Mononuclear cell (primary cell): ENCODE results near the gene GPATCH1. TPM values are rescaled to one million over a fixed set of nuclear protein-coding genes. Genes with fewer than 3 reads are reported as not detected.

Source experiments
- H3K27me3 ChIP-seq: 2 replicates; pipeline ENCODE4 v1.6.0; 2011; ENCODE audit warnings: low read length, control low read depth; ENCODE audit not compliant: insufficient read depth
- H3K4me1 ChIP-seq: 2 replicates; pipeline ENCODE4 v1.5.1; 2011; ENCODE audit warnings: mild to moderate bottlenecking, low read length, control low read depth; ENCODE audit not compliant: insufficient read depth
- H3K4me3 ChIP-seq: 2 replicates; pipeline ENCODE4 v1.5.1; 2011; ENCODE audit warnings: mild to moderate bottlenecking, low read length, moderate library complexity
- H3K9me3 ChIP-seq: 2 replicates; pipeline ENCODE4 v1.5.1; 2011; ENCODE audit warnings: low read depth, mild to moderate bottlenecking, control low read depth, low read length
- total RNA-seq: library from RNA; depleted of rRNA; stranded (reverse); fragments of >200 nt; gene quantifications from one replicate; pipeline ENCODE4 v1.2.3, GENCODE V29; 2012

Gene GPATCH1
- total RNA-seq, 1 donor = 5.4 TPM

- Histone ChIP-seq H3K9me3 (no peaks in the 10 kb centered on the region), H3K4me3 (no peak overlapping the region), H3K4me1 (no peaks in the 10 kb centered on the region), H3K27me3 (no peaks in the 10 kb centered on the region)
Measured at GRCh38 chr19:33052352-33052972, 28.5 kb upstream of the GPATCH1 start.

GRCh38 chr19:33054623-33055022 is 26.4 kb upstream of the GPATCH1 start:
- Histone ChIP-seq H3K4me3 (no peak overlapping the region), H3K4me1 (no peaks in the 10 kb centered on the region), H3K27me3 (no peaks in the 10 kb centered on the region), H3K9me3 (no peaks in the 10 kb centered on the region)

- H3K4me3 ChIP-seq = no peak overlapping the region
- no peaks in the 10 kb centered on the region for H3K4me1 ChIP-seq
- H3K9me3 ChIP-seq = no peaks in the 10 kb centered on the region
- H3K27me3 ChIP-seq = no peaks in the 10 kb centered on the region
Measured at GRCh38 chr19:33055718-33056117, 25.3 kb upstream of the GPATCH1 start.

- Histone ChIP-seq H3K4me1 (peaks cover 4% of the 10 kb centered on the region), H3K27me3 (peaks cover 19% of the 10 kb centered on the region), H3K4me3 (no peak overlapping the region), H3K9me3 (no peaks in the 10 kb centered on the region)
Measured at GRCh38 chr19:33060586-33060985, 20.4 kb upstream of the GPATCH1 start.

GRCh38 chr19:33062902-33063301 is 18.1 kb upstream of the GPATCH1 start:
- H3K27me3 ChIP-seq = peaks cover 19% of the 10 kb centered on the region
- no peaks in the 10 kb centered on the region for H3K9me3 ChIP-seq
- H3K4me3 ChIP-seq = no peak overlapping the region
- H3K4me1 ChIP-seq = peaks cover 4% of the 10 kb centered on the region

- Histone ChIP-seq H3K9me3 (no peaks in the 10 kb centered on the region), H3K27me3 (peaks cover 19% of the 10 kb centered on the region), H3K4me3 (no peak overlapping the region), H3K4me1 (peaks cover 4% of the 10 kb centered on the region)
Measured at GRCh38 chr19:33063356-33063752, 17.6 kb upstream of the GPATCH1 start.

- Histone ChIP-seq H3K4me3 (no peak overlapping the region), H3K9me3 (no peaks in the 10 kb centered on the region), H3K27me3 (peaks cover 19% of the 10 kb centered on the region), H3K4me1 (peaks cover 4% of the 10 kb centered on the region)
Measured at GRCh38 chr19:33063753-33064457, 17.1 kb upstream of the GPATCH1 start.

- Histone ChIP-seq H3K4me1 (peaks cover 4% of the 10 kb centered on the region), H3K27me3 (peaks cover 19% of the 10 kb centered on the region), H3K4me3 (no peak overlapping the region), H3K9me3 (no peaks in the 10 kb centered on the region)
Measured at GRCh38 chr19:33064458-33064791, 16.6 kb upstream of the GPATCH1 start.

GRCh38 chr19:33064792-33065550 is 16.0 kb upstream of the GPATCH1 start, which contains the start of gene RHPN2:
Gene RHPN2, minus strand, starts transcription at chr19:33064888. Its CDS starts 36 bp downstream, at chr19:33064852.
- no peaks in the 10 kb centered on the region for H3K9me3 ChIP-seq
- peaks cover 19% of the 10 kb centered on the region for H3K27me3 ChIP-seq
- H3K4me3 ChIP-seq = no peak within 1 kb of the TSS
- peaks cover 4% of the 10 kb centered on the region for H3K4me1 ChIP-seq

GRCh38 chr19:33066543-33066942 is 14.4 kb upstream of the GPATCH1 start:
- Histone ChIP-seq H3K9me3 (no peaks in the 10 kb centered on the region), H3K4me3 (no peak overlapping the region), H3K27me3 (peaks cover 19% of the 10 kb centered on the region), H3K4me1 (peaks cover 4% of the 10 kb centered on the region)

GRCh38 chr19:33067121-33067520 is 13.9 kb upstream of the GPATCH1 start:
- Histone ChIP-seq H3K4me1 (peaks cover 4% of the 10 kb centered on the region), H3K9me3 (no peaks in the 10 kb centered on the region), H3K27me3 (peaks cover 19% of the 10 kb centered on the region), H3K4me3 (no peak overlapping the region)

- Histone ChIP-seq H3K4me1 (no peaks in the 10 kb centered on the region), H3K4me3 (no peak overlapping the region), H3K27me3 (no peaks in the 10 kb centered on the region), H3K9me3 (no peaks in the 10 kb centered on the region)
Measured at GRCh38 chr19:33071887-33072286, 9.1 kb upstream of the GPATCH1 start.

- Histone ChIP-seq H3K27me3 (no peaks in the 10 kb centered on the region), H3K4me1 (peaks cover 6% of the 10 kb centered on the region), H3K4me3 (no peak overlapping the region), H3K9me3 (no peaks in the 10 kb centered on the region)
Measured at GRCh38 chr19:33075519-33075918, 5.5 kb upstream of the GPATCH1 start.

GRCh38 chr19:33085570-33086128 is 4.7 kb downstream of the GPATCH1 start:
- Histone ChIP-seq H3K9me3 (no peaks in the 10 kb centered on the region), H3K4me1 (peaks cover 15% of the 10 kb centered on the region), H3K27me3 (no peaks in the 10 kb centered on the region), H3K4me3 (no peak overlapping the region)

GRCh38 chr19:33086955-33087354 is 6.0 kb downstream of the GPATCH1 start:
- Histone ChIP-seq H3K4me3 (no peak overlapping the region), H3K4me1 (peaks cover 8% of the 10 kb centered on the region), H3K9me3 (no peaks in the 10 kb centered on the region), H3K27me3 (no peaks in the 10 kb centered on the region)
